ENCODE results near the gene ERBB4. TPM values are rescaled to one million over a fixed set of nuclear protein-coding genes. Genes with fewer than 3 reads are reported as not detected.

ERBB4 gene
- total RNA-seq, 1 donor from 2014 or later = 9.2 TPM

DNA sequence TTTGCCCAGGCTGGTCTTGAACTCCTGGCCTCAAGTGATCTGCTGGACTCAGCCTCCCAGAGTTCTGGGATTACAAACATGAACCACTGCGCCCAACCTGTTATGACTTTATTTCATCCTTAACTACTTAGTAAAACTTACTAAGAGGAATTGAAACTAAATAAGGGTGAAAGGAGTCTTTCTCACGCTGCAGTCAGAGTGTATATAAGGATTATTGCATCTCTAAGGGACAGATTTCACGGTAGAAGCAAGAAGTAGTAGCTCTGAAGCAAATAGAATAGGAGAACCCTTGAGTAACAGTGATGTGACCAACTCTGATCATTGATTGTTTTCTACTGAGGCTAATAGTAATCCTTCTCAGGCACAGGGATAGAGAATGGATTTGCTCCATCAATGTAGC is 1022.1 kb downstream of the ERBB4 start:
- Mint-ChIP-seq H3K27me3 (ENCODE audit: low read depth) (no peaks in the 10 kb centered on the region), H3K4me1 (peaks cover 9% of the 10 kb centered on the region), H3K4me3 (no peak overlapping the region), H3K36me3 (no peaks in the 10 kb centered on the region), H3K9me3 (no peaks in the 10 kb centered on the region), H3K27ac (no peak overlapping the region)
- TF ChIP-seq, protein P1, sequence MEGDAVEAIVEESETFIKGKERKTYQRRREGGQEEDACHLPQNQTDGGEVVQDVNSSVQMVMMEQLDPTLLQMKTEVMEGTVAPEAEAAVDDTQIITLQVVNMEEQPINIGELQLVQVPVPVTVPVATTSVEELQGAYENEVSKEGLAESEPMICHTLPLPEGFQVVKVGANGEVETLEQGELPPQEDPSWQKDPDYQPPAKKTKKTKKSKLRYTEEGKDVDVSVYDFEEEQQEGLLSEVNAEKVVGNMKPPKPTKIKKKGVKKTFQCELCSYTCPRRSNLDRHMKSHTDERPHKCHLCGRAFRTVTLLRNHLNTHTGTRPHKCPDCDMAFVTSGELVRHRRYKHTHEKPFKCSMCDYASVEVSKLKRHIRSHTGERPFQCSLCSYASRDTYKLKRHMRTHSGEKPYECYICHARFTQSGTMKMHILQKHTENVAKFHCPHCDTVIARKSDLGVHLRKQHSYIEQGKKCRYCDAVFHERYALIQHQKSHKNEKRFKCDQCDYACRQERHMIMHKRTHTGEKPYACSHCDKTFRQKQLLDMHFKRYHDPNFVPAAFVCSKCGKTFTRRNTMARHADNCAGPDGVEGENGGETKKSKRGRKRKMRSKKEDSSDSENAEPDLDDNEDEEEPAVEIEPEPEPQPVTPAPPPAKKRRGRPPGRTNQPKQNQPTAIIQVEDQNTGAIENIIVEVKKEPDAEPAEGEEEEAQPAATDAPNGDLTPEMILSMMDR (IDR thresholded peaks at IDR 0.05; ENCODE audit: unreplicated experiment) = no peak
- DNase-seq (ENCODE audit: low spot score in 2 of 2, unreplicated experiment in 2 of 2) = no peak

DNA sequence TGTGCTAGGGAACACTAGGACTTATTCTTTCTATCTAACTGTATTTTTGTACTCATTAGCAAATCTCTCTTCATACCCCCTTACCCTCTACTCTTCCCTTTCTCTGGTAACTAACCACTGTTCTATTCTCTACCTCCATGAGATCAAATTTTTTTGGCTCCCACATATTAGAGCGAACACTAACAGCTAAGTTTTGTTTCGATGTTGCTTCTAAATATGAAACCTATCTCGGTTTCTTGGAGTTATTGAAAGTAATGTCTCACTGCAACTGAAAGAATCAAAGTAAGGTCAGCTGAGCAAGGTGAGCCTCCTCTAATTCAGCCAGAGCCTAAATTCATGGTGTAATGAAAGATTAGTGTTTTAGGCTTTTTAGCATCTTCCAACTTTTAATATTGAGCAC is 1024.6 kb downstream of the ERBB4 start:
- H3K27ac Mint-ChIP-seq = no peak overlapping the region
- H3K4me1 Mint-ChIP-seq = peaks cover 9% of the 10 kb centered on the region
- no peaks in the 10 kb centered on the region for H3K36me3 Mint-ChIP-seq
- H3K27me3 Mint-ChIP-seq (ENCODE audit: low read depth) = no peaks in the 10 kb centered on the region
- no peak for DNase-seq (ENCODE audit: low spot score in 2 of 2, unreplicated experiment in 2 of 2)
- TF ChIP-seq, protein P1 (IDR thresholded peaks at IDR 0.05; ENCODE audit: unreplicated experiment) = no peak
- H3K9me3 Mint-ChIP-seq = no peaks in the 10 kb centered on the region
- no peak overlapping the region for H3K4me3 Mint-ChIP-seq

DNA sequence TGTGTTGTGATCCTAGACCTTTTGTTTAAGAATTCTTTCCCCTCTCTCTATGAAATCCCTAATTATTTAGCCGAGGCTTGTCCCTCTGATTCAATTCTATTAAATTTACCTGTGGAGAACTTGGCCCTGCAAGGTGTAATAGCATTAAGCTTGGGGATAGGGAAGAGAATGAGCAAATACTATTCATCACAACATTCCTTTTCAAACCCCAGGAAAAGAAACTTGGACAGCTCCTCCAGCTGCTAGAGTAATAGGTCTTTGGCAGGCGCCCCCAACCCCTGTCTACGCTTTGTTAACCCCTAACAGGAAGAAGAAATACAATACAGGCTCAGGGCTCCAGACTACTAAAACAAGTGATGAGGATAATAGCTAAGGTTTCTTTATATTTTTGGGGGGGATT is 1025.2 kb downstream of the ERBB4 start:
- H3K27me3 Mint-ChIP-seq (ENCODE audit: low read depth) = no peaks in the 10 kb centered on the region
- no peak for DNase-seq (ENCODE audit: low spot score in 2 of 2, unreplicated experiment in 2 of 2)
- H3K4me1 Mint-ChIP-seq = peaks cover 9% of the 10 kb centered on the region
- TF ChIP-seq, protein P1 (IDR thresholded peaks at IDR 0.05; ENCODE audit: unreplicated experiment) = no peak
- peaks cover 2% of the 10 kb centered on the region for H3K9me3 Mint-ChIP-seq
- H3K36me3 Mint-ChIP-seq = no peaks in the 10 kb centered on the region
- H3K27ac Mint-ChIP-seq = no peak overlapping the region
- H3K4me3 Mint-ChIP-seq = no peak overlapping the region

DNA sequence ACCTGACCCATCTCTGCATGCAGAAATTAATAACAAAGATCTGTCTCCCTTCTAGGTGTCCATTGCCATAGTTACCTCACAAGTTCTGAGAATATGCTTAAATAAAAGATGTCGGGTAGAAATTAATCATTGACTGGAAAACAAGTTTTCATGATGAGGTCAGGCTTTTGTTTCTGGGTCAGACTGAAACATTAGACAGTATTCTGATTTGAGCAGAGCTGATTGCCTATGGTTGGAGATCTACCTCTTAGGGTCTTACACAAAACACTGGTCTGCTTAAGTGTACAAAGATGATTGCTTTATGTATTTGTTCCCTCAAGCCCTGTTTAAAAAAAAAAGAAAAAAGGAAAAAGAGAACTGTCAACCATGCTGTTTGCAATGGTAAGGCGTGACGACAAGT is 1025.8 kb downstream of the ERBB4 start:
- TF ChIP-seq, protein P1 (IDR thresholded peaks at IDR 0.05; ENCODE audit: unreplicated experiment) = no peak
- H3K27me3 Mint-ChIP-seq (ENCODE audit: low read depth) = no peaks in the 10 kb centered on the region
- no peak for DNase-seq (ENCODE audit: low spot score in 2 of 2, unreplicated experiment in 2 of 2)
- H3K4me3 Mint-ChIP-seq = no peak overlapping the region
- H3K36me3 Mint-ChIP-seq = peaks cover 6% of the 10 kb centered on the region
- no peak overlapping the region for H3K27ac Mint-ChIP-seq
- peaks cover 8% of the 10 kb centered on the region for H3K9me3 Mint-ChIP-seq
- peaks cover 9% of the 10 kb centered on the region for H3K4me1 Mint-ChIP-seq

DNA sequence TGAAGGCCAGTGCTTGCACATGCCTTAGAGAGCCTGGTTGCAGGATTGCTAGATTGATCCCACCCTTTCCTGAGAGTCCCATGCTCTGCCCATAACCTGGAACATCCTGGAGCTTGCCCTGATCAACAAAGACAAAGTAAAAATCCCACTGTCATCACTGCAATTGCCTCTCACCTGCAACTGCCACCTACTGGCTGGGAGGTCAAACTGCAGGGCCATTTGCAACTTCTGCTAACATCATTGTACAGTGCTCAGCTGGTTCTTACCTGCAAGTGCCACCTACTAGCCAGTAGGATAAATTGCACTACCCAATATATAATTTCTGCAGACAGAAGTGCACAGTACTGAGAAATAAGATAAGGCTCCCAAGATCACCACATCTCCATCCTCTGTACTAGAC is 1034.7 kb downstream of the ERBB4 start:
- TF ChIP-seq, protein P1 (IDR thresholded peaks at IDR 0.05; ENCODE audit: unreplicated experiment) = peak; percentile 33
- no peak for DNase-seq (ENCODE audit: low spot score in 2 of 2, unreplicated experiment in 2 of 2)
- H3K4me1 Mint-ChIP-seq = no peaks in the 10 kb centered on the region
- H3K36me3 Mint-ChIP-seq = peaks cover 24% of the 10 kb centered on the region
- H3K9me3 Mint-ChIP-seq = peaks cover 48% of the 10 kb centered on the region
- H3K27ac Mint-ChIP-seq = no peak overlapping the region
- no peaks in the 10 kb centered on the region for H3K27me3 Mint-ChIP-seq (ENCODE audit: low read depth)
- no peak overlapping the region for H3K4me3 Mint-ChIP-seq

DNA sequence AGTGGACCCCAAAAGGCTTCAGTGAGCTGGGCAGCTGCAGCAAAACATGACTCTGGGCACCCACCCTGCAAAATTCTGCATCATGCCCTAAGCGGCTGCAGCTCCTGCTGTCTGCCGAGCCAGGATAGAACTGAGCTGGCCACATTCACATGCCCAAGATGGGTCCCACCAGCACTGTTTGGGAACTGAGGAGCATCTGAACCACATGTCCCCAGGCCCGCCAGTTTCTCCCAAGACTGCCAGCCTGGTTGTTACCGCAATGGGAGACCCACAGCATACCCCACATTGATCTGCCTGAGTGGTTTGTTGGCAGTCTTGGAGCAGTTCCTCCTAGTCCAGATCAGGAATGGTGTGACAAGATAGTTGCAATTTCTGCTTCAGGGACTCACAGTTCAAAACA is 1035.4 kb downstream of the ERBB4 start:
- H3K4me3 Mint-ChIP-seq = no peak overlapping the region
- H3K4me1 Mint-ChIP-seq = no peaks in the 10 kb centered on the region
- no peak for DNase-seq (ENCODE audit: low spot score in 2 of 2, unreplicated experiment in 2 of 2)
- H3K27ac Mint-ChIP-seq = no peak overlapping the region
- no peaks in the 10 kb centered on the region for H3K27me3 Mint-ChIP-seq (ENCODE audit: low read depth)
- peaks cover 44% of the 10 kb centered on the region for H3K9me3 Mint-ChIP-seq
- H3K36me3 Mint-ChIP-seq = peaks cover 22% of the 10 kb centered on the region
- TF ChIP-seq, protein P1 (IDR thresholded peaks at IDR 0.05; ENCODE audit: unreplicated experiment) = no peak
